SIG-M5 treated with dmso at 0.1 percent for 504 hours (cell line): ENCODE measurements around the gene FGF12.

ENCODE experiments used
- DNase-seq: peaks from one replicate; lab custom pipeline; 2025; ENCODE audit not compliant: unreplicated experiment; lab: John Stamatoyannopoulos, UW

FGF12 gene

GRCh38 chr3:192685801-192686200, 41.5 kb downstream of the FGF12 start:
- DNase-seq = no peak

GRCh38 chr3:192684151-192684550, 43.2 kb downstream of the FGF12 start:
- DNase-seq = no peak

- no peak for DNase-seq
Measured at GRCh38 chr3:192675958-192676649, 51.2 kb downstream of the FGF12 start.

DNA sequence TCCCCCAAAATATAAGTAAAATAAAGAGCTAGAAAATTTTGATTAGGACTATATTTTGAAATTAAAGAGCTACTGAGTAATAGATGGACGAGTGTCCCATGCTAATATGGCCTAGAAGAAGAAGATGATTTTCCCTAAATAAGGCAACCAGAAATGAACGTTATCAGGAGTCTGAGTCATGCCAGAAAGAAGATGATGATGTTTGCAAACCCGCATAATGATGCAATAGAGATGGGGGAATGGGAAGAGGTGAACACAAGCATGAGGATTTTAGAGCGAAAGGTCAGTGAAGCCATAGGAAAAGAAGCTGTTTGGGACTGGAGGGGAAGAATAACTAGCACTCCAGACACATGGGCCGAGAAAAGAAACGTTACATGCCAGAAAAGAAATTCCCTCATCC, 71.7 kb downstream of the FGF12 start:
- DNase-seq = no peak

DNA sequence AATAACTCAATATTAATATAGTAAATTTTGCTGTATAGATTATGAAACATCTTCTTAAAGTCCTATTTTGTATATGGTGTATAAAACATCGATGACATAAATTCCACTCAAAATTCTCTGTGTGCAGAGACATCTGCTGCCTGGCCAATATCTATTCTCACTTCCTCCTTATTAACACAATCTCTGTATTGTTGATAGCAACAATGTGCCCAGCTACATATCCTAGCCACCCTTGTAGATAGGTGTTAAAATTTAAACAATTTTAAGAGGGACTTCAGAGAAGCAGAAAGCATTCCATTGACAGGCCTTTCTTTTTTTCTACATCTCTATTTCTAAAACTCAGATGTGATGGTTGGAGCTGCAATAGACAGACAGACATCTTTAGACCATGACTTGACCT, 72.3 kb downstream of the FGF12 start:
- DNase-seq = no peak

DNA sequence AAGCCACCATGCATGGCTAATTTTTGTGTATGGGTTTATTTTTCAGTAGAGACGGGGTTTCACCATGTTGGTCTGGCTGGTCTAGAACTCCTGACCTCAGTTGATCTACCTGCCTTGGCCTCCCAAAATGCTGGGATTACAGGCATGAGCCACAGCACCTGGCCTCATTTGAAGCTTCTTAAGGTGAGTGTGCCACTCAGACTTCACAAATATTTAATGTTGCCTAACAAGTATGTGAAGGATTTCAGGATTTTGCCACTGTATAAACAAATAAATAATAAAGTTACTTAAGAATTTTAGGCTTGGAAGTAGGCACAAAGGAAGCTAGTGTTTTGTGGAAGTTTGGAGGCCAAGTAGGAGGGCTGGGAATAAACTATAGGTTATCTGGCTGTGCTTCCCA, 73.5 kb downstream of the FGF12 start:
- DNase-seq = no peak

DNA sequence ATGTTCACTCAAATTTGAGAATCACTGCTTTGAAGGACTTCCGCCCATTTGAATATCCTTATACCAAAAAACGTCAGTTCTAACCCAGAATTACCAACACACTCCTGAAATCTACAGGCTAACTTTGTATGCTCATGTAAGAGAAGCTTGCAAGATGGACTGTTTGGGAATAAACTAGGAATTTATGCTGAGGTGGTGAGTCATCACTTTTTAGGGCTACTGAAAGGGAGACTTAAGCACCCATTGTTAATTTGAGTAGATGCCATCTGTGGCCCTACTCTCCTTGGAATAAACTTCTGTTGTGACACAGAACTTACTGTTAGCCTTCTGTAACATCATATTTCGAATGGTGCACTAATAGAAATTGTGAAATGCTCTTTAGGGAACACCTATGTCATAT, 74.6 kb downstream of the FGF12 start:
- no peak for DNase-seq

GRCh38 chr3:192651836-192652512, 75.4 kb downstream of the FGF12 start:
- no peak for DNase-seq

GRCh38 chr3:192645437-192645836, 81.9 kb downstream of the FGF12 start:
- DNase-seq = no peak

DNA sequence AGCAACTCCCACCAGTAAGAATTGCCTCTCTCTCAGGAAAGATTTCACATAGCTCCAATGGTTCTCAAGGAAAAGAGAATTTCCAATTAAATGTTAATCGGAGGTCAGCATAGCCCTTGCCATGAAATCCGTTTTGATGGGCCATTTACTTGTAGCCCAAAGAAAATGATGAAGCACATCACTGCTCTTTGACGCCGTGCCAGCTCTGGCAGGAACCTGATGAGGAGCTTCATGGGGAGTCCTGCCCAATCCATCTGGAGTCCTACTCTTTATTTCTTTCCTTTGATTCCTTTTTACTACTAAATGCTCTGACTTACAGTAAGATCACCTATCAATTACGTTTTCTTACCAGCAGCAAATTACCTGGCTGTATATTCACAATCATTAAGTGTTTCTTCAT, 84.7 kb downstream of the FGF12 start:
- no peak for DNase-seq

DNA sequence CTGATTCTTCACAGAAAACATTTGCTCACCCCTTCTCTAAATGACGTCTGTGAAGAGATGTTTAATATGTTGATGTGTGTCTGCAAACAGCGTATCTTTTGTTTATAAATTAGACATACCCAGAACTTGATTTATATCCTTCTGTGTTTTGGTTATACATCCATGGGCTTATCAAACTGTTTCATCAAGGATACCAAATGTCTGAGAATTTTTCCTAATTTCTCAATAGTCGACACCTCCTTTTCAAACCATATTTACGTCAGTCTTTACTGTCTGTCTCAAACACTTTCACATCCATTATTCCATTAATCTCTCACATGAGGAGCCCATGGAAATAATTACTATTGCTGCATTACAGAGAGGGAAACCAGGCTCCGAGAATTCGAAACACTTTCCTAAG, 85.4 kb downstream of the FGF12 start:
- no peak for DNase-seq

DNA sequence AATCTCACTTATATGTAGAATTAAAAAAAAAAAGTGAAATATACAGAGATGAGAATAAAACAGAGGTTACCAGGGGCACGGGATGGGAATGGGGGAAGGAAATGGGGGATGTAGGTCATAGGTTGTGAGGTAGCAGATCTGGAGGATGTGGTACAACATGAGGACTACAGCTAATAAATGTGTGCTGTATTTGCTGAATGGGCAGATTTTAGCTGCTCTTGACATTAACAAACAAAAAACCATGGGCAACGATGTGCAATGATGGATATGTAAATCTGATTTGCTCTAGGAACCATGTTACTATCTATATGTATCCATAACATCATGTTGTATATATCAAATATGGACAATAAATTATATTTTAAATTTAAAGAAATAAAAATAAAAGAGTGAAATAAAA, 87.4 kb downstream of the FGF12 start:
- no peak for DNase-seq

DNA sequence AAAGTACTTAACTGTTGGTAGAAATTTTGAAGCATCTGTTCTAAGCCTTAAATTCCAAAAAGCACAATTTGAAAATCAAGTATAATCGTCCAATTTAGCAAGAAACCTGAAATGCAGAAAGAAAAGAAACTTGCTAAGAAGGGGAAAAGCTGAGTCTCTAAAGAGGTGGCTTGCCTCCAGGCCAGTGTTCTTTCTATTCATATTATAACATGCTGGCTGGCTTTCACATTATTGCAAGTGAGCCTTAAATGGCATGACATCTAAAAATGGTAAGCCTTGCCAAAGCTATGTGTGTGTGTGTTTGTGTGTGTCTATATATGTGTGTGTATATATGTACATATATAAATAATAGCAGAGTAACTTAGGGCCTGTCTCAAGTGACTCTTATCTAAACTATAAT, 89.5 kb downstream of the FGF12 start:
- DNase-seq = no peak

DNA sequence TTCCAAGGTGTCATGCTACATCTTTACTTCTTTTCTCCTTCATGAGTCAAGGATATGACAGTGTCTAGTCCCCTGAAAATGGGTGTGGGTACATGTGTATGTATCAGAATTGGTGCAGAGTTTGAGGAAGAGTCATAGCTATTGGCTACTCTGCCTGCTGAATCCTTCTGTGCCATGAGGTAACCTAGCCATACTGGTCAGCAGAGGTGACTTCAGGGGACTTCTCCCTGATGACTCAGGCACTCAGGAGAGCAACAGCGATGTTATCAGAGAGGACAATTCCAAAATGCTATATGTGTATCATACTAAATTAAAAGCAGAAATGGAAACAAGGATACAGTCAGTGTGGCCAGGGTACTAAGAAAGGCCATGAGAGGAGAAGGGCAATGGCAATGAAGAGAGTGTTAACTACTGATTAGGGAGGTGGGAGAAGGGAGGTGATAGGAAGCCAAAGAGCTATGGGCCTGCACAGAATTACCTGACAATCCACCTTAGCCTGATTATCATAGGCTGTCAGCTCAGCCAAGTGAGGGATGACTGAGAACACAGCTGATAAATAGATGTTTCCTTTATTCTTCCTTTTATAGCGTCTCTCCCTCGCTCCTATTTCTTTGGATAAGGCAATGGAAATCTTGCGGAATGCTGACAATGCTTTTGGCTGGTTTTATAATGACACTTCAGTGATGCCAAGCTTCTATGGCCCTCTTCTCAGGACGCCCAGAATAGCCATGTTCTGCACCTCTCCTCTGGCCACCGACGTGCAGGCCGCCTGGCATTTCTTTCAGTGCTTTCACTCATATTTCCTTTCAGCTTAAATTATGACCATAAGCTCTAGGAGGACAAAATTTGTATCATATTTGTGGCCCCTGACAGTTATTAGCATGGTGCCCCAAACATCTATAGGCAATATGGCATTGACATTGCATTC, 90.6 kb downstream of the FGF12 start:
- no peak for DNase-seq

DNA sequence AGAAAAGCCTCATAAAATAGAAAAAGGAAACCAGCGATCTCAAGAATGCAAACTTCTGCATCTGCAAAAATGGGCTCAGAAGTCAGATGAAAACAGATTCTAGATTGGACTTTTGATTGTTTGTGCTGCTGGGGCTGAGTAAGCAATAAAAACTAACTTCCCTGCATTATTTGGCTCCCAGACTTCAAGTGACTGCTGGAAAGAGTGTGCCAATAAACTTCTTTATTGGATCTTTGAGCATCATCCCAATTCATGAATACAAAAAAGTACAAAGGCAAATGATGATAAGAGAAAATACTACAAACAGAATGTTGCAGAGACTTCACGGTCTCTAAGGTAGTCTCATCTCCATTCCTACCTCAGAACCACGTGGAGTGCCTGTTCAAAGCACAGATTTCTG, 97.9 kb downstream of the FGF12 start:
- DNase-seq = no peak

- no peak for DNase-seq
Measured at GRCh38 chr3:192621909-192622308, 105.4 kb downstream of the FGF12 start.

- no peak for DNase-seq
Measured at GRCh38 chr3:192620275-192620674, 107.1 kb downstream of the FGF12 start.

DNA sequence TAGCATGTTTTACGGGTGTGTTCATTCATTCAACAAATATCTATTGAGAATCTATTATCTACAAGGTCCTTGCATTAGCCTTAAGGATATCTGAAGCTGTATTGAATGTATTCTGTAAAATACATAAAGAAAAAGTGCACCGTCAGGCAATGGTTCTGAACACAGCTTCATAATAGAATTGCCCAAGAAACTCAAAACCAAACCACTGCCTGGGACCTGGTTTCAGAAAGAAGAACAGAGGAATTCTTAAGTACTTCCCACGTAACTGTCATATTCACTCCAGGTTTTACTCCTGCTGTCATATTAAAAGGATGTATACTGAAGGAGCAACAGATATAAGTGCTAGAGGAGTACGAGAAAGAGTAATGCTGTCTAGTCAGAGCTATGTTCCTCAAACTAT, 115.9 kb downstream of the FGF12 start:
- DNase-seq = no peak

GRCh38 chr3:192608726-192609600, 118.4 kb downstream of the FGF12 start:
- no peak for DNase-seq

- no peak for DNase-seq
Measured at GRCh38 chr3:192607798-192608197, 119.5 kb downstream of the FGF12 start.

GRCh38 chr3:192597913-192598312, 129.4 kb downstream of the FGF12 start:
- no peak for DNase-seq
